Endothelial cell of umbilical vein (primary cell): ENCODE data around the gene TCF23.

ENCODE experiments used
- CTCF ChIP-seq, 2 donors: IDR thresholded peaks; 1 replicate in 1 of 2; 2 replicates in 1 of 2; pipeline ENCODE4 v1.5.1; 2011; ENCODE audit warnings: low read length in 2 of 2, mild to moderate bottlenecking in 2 of 2, moderate library complexity in 2 of 2, control low read depth in 1 of 2, inconsistent platforms in 1 of 2, low read depth in 1 of 2; ENCODE audit not compliant: insufficient read depth in 1 of 2; ENCODE audit errors: extremely low read depth in 1 of 2
- EZH2 ChIP-seq: IDR thresholded peaks from 2 replicates; pipeline ENCODE4 v1.6.1; 2012; ENCODE audit warnings: borderline replicate concordance, low read depth, mild to moderate bottlenecking, moderate library complexity, low read length, inconsistent platforms; ENCODE audit not compliant: severe bottlenecking
- FOS ChIP-seq: IDR thresholded peaks from 2 replicates; pipeline ENCODE4 v1.6.1; 2011; ENCODE audit warnings: mild to moderate bottlenecking, low read length, moderate library complexity, borderline replicate concordance; ENCODE audit not compliant: insufficient read depth
- MYC ChIP-seq: IDR thresholded peaks from one replicate; pipeline ENCODE4 v1.6.1; 2011; ENCODE audit warnings: mild to moderate bottlenecking, low read depth, low read length
- POLR2A ChIP-seq: IDR thresholded peaks from 2 replicates; pipeline ENCODE4 v1.6.1; 2012; ENCODE audit warnings: low read depth, mild to moderate bottlenecking, control low read depth, low read length
- POLR2AphosphoS5 ChIP-seq: IDR thresholded peaks from 2 replicates; pipeline ENCODE4 v1.6.1; 2012; ENCODE audit warnings: low read depth, mild to moderate bottlenecking, control low read depth, low read length, moderate library complexity; ENCODE audit not compliant: insufficient read depth

GRCh38 chr2:27108221-27108620, 40.6 kb upstream of the TCF23 start:
- TF ChIP-seq POLR2A: no peak
- TF ChIP-seq CTCF (IDR thresholded peaks at IDR 0.05; ENCODE audit: extremely low read depth in 1 of 2, insufficient read depth in 1 of 2, low read depth in 1 of 2, low read length in 2 of 2): no peak
- no peak for TF ChIP-seq POLR2AphosphoS5
- no peak for TF ChIP-seq EZH2
- TF ChIP-seq FOS: no peak
- no peak for TF ChIP-seq MYC
